ENCODE data around the gene ATP8A1. TPM values are rescaled to one million over a fixed set of nuclear protein-coding genes. Genes with fewer than 3 reads are reported as not detected.

Gene ATP8A1
- total RNA-seq, 1 donor from 2014 or later = 44.0 TPM

GRCh38 chr4:42453612-42454011 is 203.3 kb downstream of the ATP8A1 start:
- TF ChIP-seq CTCF (IDR thresholded peaks at IDR 0.05; ENCODE audit: unreplicated experiment) = no peak
- Mint-ChIP-seq H3K4me1 (ENCODE audit: unreplicated experiment) (no peaks in the 10 kb centered on the region), H3K4me3 (ENCODE audit: unreplicated experiment) (no peak overlapping the region), H3K9me3 (ENCODE audit: unreplicated experiment) (no peaks in the 10 kb centered on the region), H3K36me3 (ENCODE audit: low read depth, unreplicated experiment) (peaks cover 3% of the 10 kb centered on the region), H3K27me3 (ENCODE audit: unreplicated experiment) (no peaks in the 10 kb centered on the region), H3K27ac (ENCODE audit: unreplicated experiment) (no peak overlapping the region)
- no peak for DNase-seq (ENCODE audit: low spot score)

GRCh38 chr4:42452823-42453222 is 204.1 kb downstream of the ATP8A1 start:
- no peak overlapping the region for H3K4me3 Mint-ChIP-seq (ENCODE audit: unreplicated experiment)
- no peaks in the 10 kb centered on the region for H3K4me1 Mint-ChIP-seq (ENCODE audit: unreplicated experiment)
- no peak for DNase-seq (ENCODE audit: low spot score)

GRCh38 chr4:42446823-42447222 is 210.1 kb downstream of the ATP8A1 start:
- Mint-ChIP-seq H3K4me3 (ENCODE audit: unreplicated experiment) (no peak overlapping the region), H3K36me3 (ENCODE audit: low read depth, unreplicated experiment) (peaks cover 3% of the 10 kb centered on the region), H3K4me1 (ENCODE audit: unreplicated experiment) (peaks cover 2% of the 10 kb centered on the region), H3K27me3 (ENCODE audit: unreplicated experiment) (no peaks in the 10 kb centered on the region), H3K27ac (ENCODE audit: unreplicated experiment) (no peak overlapping the region), H3K9me3 (ENCODE audit: unreplicated experiment) (no peaks in the 10 kb centered on the region)
- TF ChIP-seq CTCF (IDR thresholded peaks at IDR 0.05; ENCODE audit: unreplicated experiment) = no peak
- DNase-seq (ENCODE audit: low spot score) = no peak

More at GRCh38 chr4:42452823-42453222, 204.1 kb downstream of the ATP8A1 start:
- peaks cover 3% of the 10 kb centered on the region for H3K36me3 Mint-ChIP-seq (ENCODE audit: low read depth, unreplicated experiment)
- no peak for TF ChIP-seq CTCF (IDR thresholded peaks at IDR 0.05; ENCODE audit: unreplicated experiment)
- H3K27ac Mint-ChIP-seq (ENCODE audit: unreplicated experiment) = no peak overlapping the region
- no peaks in the 10 kb centered on the region for H3K9me3 Mint-ChIP-seq (ENCODE audit: unreplicated experiment)
- no peaks in the 10 kb centered on the region for H3K27me3 Mint-ChIP-seq (ENCODE audit: unreplicated experiment)

GRCh38 chr4:42445038-42445437 is 211.9 kb downstream of the ATP8A1 start:
- peaks cover 2% of the 10 kb centered on the region for H3K4me1 Mint-ChIP-seq (ENCODE audit: unreplicated experiment)
- TF ChIP-seq CTCF (IDR thresholded peaks at IDR 0.05; ENCODE audit: unreplicated experiment) = no peak

GRCh38 chr4:42442601-42443000 is 214.3 kb downstream of the ATP8A1 start:
- no peak overlapping the region for H3K4me3 Mint-ChIP-seq (ENCODE audit: unreplicated experiment)
- DNase-seq (ENCODE audit: low spot score) = no peak
- no peak overlapping the region for H3K27ac Mint-ChIP-seq (ENCODE audit: unreplicated experiment)
- peaks cover 5% of the 10 kb centered on the region for H3K4me1 Mint-ChIP-seq (ENCODE audit: unreplicated experiment)
- peaks cover 3% of the 10 kb centered on the region for H3K36me3 Mint-ChIP-seq (ENCODE audit: low read depth, unreplicated experiment)
- peaks cover 2% of the 10 kb centered on the region for H3K27me3 Mint-ChIP-seq (ENCODE audit: unreplicated experiment)
- TF ChIP-seq CTCF (IDR thresholded peaks at IDR 0.05; ENCODE audit: unreplicated experiment) = no peak
- H3K9me3 Mint-ChIP-seq (ENCODE audit: unreplicated experiment) = no peaks in the 10 kb centered on the region

More at GRCh38 chr4:42445038-42445437, 211.9 kb downstream of the ATP8A1 start:
- Mint-ChIP-seq H3K9me3 (ENCODE audit: unreplicated experiment) (no peaks in the 10 kb centered on the region), H3K36me3 (ENCODE audit: low read depth, unreplicated experiment) (no peaks in the 10 kb centered on the region), H3K27me3 (ENCODE audit: unreplicated experiment) (no peaks in the 10 kb centered on the region), H3K4me3 (ENCODE audit: unreplicated experiment) (no peak overlapping the region), H3K27ac (ENCODE audit: unreplicated experiment) (no peak overlapping the region)
- DNase-seq (ENCODE audit: low spot score) = no peak

Data from endothelial cell (in vitro differentiated cells).